Body of pancreas (tissue), 4 donors: ENCODE measurements around the gene PXDN.

Experiments used
- POLR2A ChIP-seq, 3 donors: fragments of 450-650 bp; IDR thresholded peaks; one replicate each; pipeline ENCODE4 v1.6.1; 2016; ENCODE audit warnings: antibody characterized with exemption in 3 of 3, mild to moderate bottlenecking in 2 of 3
- TF ChIP-seq, protein P1 (sequence below), 7 experiments: fragments of 450-650 bp in 4 of 7; fragments of 200-600 bp in 3 of 7; sonication (generic) in 3 of 7; IDR thresholded peaks; one replicate each; pipeline ENCODE4 v1.5.1; 2016 to 2019; ENCODE audit warnings: antibody characterized with exemption in 7 of 7

DNA sequence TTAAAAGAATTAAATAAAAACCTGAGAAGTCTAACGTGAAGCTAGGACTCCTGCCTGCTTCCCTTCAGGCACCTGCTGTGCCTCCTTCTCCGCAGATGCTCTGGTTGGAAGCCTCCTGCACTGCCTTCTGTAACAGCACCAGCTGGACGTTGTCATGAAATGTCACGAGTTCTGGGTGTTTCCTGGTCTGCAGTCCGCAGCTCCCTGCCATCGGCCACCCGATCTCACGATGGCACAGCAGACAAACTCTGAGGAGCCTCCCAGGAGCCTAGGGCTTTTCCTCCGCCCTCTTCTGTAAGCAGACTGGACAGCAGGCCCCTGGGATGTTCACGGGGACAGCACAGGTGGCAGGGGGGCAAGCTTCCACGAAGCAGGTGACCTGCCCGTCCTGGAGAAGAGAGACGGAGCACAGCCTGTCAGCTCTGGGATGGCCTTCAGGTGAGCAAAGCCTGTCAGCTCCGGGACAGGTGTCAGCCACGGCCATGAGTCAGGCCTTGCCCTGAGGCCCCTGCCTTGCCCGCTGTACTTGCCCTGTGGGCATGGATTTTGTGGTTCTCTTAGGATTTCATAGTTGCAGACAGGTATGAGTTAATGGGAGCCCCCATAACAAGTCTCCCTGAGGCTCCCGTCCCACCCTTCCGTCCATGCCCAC, 110.3 kb downstream of the PXDN start:
- TF ChIP-seq, protein P1, sequence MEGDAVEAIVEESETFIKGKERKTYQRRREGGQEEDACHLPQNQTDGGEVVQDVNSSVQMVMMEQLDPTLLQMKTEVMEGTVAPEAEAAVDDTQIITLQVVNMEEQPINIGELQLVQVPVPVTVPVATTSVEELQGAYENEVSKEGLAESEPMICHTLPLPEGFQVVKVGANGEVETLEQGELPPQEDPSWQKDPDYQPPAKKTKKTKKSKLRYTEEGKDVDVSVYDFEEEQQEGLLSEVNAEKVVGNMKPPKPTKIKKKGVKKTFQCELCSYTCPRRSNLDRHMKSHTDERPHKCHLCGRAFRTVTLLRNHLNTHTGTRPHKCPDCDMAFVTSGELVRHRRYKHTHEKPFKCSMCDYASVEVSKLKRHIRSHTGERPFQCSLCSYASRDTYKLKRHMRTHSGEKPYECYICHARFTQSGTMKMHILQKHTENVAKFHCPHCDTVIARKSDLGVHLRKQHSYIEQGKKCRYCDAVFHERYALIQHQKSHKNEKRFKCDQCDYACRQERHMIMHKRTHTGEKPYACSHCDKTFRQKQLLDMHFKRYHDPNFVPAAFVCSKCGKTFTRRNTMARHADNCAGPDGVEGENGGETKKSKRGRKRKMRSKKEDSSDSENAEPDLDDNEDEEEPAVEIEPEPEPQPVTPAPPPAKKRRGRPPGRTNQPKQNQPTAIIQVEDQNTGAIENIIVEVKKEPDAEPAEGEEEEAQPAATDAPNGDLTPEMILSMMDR (IDR thresholded peaks at IDR 0.05) = no peak
- TF ChIP-seq POLR2A (IDR thresholded peaks at IDR 0.05) = no peak
